ENCODE measurements around the gene EME1.
"Not testable (repeated sequence)": the region's sequence is repeated elsewhere in the genome, so short reads cannot be mapped to it uniquely, and the experiment has no call there.

Gene EME1, protein sequence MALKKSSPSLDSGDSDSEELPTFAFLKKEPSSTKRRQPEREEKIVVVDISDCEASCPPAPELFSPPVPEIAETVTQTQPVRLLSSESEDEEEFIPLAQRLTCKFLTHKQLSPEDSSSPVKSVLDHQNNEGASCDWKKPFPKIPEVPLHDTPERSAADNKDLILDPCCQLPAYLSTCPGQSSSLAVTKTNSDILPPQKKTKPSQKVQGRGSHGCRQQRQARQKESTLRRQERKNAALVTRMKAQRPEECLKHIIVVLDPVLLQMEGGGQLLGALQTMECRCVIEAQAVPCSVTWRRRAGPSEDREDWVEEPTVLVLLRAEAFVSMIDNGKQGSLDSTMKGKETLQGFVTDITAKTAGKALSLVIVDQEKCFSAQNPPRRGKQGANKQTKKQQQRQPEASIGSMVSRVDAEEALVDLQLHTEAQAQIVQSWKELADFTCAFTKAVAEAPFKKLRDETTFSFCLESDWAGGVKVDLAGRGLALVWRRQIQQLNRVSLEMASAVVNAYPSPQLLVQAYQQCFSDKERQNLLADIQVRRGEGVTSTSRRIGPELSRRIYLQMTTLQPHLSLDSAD

DNA sequence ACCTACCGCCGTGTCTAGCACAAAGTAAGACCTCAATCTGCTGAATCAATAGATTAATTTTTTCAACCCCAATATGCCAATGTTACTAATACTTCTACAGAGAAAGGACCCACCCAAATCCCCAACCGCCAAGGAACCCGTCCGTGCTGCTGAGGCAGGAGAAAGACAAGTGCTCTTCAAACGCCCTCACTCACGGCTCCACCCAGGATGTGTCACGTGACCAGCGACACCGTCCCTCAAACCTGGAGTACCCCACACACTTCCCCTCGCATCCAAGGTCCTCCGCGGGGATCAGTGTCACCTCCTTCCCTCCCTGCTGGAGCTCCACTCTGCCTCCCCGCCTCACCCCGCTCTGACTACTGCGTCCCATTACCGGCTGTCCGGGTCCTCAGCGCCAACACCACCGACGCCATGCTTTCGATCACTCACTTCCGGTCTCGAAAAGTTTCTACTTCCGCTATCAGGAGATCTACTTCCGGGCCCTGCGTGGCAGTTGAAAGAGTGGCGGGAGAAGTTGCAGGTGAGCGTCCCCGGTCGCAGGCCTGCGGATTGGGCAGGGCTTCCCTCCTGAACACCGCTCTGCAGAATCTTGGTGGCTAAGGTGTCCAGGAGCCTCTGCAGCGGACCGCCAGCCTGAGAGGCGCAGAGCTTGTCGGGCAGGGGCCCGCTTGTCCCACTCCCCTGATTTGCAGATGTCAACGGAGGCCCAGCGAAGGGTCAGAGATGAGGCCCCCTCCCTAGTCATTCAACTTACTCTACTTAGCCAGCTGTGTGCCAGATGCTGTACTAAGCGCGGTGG is at the start of gene EME1, which contains the start of gene MRPL27:
Gene EME1, plus strand, starts transcription at position 472 of the 799 bp plus-strand sequence. CDS start 1,980 bp downstream, outside the sequence.
Gene MRPL27, minus strand, starts transcription at position 427 of the 799 bp plus-strand sequence. Its CDS starts 14 bp downstream, at position 413.
- DNase-seq (ENCODE audit: low spot score), result peak; percentile 94

DNA sequence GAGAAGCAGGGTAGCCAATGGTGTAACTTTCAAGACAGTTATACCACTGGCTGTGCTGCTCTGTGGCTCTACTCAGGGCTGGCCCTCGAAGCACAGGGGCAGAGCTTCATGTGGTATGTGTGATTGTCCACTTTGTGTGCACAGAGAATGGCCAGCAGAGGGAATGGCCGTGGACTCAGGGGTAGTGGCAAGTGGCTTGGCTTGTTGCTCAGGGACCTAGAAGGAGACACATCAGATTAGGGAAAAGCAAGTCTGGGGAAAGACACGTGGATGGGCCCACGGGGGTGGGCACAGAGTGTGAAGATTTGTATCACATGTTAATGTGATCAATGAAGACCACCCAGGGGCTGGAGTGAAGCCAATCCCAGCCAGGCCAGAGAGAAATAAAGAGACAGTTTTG is 47.1 kb upstream of the EME1 start:
- DNase-seq (ENCODE audit: low spot score), result no peak

DNA sequence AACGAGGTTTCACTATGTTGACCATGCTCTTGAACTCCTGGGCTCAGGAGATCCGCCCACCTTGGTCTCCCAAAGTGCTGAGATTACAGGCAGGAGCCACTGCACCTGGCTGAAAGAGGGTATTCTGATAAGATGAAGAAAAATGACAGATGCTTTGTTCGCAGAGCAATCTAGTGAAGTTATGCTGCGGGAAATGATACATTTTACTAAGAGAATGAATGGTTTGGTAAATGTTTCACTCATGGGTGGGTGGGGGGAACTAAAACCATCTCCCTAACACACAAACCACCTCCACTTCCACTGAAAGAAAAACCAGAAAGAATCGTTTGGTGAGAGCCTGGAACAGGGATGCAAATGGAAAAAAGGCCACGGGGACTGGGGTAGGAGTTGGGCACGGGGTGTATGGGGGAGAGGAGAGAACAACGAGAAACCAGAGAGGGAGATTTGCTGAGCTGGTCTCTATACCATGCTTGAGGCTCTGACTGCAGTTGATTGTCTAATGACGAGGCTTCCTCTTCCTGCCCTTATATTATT is 46.1 kb upstream of the EME1 start:
- DNase-seq (ENCODE audit: low spot score), result no peak

DNA sequence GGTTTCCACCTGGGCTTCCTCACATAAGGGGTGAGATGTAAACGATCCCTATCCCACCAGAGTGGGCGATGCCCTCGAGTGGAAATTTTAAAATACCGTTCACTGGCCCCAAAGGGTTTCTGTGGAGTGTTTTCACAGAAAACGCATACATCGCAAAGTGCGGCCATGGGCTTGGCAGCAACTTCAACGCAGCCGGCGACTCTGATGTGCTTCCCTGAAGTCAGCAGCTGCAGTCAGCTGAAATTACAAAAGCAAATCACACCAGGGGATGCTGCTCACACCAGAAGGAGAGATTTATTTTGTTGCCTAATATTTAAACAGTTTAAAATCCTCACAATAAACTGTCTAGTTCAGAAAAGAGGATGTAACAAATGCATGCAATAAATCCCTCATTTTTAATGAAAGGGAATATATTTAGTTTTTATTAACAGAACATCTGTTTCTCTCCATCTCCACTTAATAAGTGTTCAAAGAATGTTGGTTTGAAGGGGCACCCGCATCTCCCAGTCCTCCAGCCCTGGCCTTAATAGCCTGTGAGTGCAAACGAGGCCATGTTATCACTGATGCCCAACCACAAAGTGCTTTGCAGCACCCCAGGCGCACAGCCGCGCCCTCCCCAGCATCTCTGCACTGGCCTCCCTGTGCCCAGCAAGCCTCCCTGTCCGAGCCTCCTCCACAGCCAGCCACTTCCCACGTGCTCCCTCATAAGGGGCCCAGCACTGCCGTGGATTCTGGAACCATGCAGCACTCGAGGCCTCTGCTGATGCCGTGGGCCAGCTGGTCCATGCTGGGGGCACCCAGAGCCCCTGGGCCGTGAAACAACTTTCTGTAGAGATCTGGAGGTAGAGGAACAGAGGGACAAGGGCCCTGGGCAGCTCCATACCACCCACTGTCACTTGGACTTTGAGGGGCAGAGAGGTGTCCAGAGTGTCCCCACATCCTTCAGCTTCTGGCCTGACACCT is 44.4 kb upstream of the EME1 start:
- DNase-seq (ENCODE audit: low spot score), result no peak

DNA sequence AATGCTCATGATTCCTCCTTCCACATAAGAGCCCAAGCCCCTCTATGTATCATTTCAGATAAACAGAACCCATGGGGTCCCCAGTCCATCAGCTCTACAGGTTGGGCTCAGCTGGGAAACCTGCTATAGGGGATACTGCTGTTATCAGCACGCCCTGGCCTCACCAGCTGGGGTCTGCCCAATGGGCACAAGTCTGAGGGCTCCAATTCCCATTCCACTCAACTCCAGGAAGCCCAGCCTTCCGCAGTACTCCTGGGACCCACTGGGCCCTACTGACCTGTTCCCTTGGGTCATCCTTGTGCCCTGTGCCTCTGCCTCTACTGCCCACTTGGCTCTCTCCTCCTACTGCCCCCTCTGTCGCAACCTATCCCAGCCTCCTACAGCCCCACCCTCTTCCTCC is 43.3 kb upstream of the EME1 start:
- DNase-seq (ENCODE audit: low spot score), result no peak

DNA sequence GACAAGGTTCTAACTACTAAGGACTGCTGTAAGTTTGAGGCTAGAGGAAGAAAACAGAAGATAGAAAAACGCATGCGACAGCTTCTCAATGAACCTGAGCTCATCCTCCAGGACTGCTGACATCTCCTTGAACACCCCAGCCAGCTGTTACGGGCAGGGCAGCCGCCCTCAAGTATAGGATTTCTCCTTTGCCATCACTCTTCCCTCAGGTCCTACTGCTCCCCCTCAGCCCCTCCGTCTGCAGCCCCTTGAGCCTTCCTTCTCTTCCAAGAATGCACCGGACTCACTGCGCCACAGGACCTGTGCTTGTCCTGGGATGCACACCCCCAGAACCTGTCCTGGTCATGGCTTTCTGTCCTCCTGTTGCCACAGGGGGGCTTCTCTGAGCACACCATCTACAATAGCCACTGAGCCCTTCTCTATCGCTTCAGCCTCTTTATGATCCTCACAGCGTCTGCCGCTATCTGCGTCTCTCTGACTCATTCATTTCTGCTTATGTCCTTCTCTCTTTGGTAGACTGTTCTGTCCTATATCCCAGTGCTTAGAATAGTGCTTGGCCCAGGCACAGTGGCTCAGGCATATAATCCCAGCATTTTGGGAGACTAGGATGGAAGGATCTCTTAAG is 42.8 kb upstream of the EME1 start:
- no peak for DNase-seq (ENCODE audit: low spot score)

DNA sequence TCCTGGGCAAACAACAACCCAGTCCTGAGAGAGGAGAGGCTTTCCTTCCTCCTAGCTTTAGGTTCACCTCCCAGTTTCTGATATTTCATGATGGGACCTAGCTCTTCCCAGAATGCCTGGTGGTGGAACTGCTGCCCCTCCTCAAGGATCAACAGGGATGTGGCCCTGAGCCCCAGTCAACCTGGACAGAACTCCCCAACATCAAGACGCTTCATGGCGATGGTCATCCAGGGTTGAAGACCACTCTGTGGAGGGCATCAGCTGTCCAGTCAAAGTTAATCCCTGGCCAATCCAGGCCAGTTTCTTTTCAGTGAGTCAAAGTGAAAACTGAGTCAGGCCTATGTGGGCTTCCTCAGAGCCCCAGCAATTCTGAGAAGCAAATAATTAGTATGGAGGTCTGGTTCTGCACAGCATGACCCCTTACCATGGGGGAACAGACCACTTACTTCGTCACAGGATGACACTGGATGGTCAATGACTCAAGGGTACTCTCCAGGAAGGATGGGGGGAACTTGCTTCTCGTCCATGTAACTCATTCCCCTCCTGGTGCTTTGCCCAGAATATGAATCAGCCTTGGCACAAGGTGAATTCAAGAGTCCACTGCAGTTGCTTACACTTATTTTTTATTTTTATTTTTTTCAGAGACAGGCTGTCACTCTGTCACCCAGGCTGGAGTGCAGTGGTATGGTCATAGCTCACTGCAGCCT is 41.8 kb upstream of the EME1 start:
- peak; percentile 75 for DNase-seq (ENCODE audit: low spot score)

DNA sequence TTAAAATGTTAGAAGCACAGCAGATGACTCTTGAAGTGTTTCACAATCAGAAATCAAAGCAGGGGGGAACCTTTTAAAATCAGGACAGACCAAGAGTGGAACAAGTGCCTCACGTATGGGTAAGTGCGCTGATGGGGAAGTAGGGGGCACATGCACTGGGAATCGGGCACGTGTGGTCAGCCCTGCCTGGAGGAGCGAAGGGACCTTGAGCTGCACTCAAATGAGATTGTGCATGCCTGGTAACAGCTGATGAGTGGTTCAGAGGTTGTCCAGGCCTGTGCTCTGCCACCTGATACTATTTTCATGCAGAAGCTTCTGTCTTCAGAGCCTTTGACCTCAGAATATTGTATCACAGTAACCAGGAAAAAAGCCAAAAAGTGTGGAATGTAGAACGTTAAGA is 40.8 kb upstream of the EME1 start:
- DNase-seq (ENCODE audit: low spot score), result no peak

DNA sequence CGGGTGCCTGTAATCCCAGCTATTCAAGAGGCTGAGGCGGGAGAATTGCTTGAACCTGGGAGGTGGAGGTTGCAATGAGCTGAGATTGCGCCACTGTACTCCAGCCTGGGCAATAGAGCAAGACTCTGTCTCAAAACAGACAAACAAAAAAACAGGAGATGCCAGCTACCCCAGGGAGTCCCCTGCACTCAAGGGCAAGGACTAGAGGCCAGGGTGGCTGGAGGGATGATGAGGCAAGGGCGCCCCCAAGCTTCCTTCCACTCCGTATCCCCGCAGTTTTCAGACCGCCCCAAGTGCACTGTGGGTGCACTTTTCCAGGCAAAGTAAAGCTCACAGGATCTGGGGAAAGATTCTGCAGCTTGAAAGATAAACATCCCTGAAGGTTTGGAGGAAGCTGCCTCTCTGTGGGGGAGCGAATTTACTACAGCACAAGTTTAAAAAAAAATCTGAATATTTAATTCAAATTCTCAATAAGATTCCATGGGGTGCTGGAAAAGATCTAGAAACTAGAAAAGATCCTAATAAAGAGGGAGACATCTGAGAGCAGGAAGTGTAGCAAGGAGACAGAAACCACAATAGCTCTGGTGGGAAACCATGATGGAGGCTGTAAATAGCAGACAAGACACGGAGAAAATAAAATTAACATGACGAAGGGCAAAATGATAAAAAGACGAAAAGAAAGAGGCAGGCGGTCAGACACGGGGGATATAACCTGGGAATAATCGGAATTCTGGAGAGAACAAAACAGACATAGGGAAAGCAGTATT is 39.6 kb upstream of the EME1 start:
- not testable (repeated sequence) for DNase-seq (ENCODE audit: low spot score)

DNA sequence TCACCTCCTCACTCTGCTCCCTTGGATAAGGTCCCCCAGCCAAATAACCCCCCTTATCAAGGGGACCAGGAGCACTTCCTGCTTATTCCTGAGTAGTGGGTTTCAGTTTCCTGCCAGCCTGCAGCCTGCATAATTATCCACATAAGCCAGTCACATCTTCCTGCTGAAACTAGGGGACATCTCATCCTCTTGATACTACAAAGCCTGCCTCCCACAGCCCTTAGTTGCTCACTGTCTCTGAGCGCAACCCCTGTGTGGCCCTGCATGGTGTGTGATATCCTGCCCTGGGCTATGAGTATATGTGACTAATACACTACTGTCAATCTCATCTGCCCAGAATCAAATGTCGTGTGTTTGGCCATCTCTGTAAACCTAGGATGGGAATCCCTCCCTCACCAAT is 35.1 kb upstream of the EME1 start:
- DNase-seq (ENCODE audit: low spot score), result no peak

DNA sequence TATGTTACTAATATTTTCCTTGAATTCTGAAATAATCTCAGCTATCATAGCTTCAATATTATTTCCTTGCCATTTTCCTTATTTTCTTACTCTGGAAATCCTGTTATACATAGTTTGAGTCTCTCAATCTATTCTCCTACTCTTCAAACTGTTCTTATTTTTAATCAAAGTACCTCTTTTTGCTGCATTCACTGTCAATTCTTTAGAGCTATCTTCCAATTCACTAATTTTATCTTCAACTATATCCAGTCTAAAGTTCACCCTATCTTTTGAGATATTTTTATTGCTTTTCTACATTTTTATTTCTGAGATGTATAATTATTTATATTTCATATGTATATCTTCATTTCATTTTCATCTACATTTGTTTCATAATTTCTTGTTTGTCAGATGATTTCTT is 34.4 kb upstream of the EME1 start:
- DNase-seq (ENCODE audit: low spot score), result no peak

DNA sequence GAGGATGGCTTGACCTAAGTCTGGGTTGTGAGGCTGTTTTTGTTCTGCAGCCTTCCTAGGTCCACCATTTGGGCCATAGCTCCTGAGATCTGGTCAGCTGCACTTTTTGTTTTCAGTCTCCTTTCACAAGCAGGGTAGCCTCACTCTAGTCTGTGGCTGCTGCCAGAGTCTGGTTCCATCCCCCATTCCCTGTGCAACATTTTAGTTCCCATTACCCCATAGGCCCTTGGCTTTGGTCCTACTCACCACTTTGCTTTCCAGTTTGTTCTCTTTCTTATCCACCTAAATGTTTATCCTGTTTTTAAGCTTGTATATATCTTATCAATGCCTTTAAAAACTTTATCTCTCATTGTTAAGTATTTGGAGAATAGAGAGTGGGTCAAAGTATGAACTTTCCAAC is 33.6 kb upstream of the EME1 start:
- no peak for DNase-seq (ENCODE audit: low spot score)

DNA sequence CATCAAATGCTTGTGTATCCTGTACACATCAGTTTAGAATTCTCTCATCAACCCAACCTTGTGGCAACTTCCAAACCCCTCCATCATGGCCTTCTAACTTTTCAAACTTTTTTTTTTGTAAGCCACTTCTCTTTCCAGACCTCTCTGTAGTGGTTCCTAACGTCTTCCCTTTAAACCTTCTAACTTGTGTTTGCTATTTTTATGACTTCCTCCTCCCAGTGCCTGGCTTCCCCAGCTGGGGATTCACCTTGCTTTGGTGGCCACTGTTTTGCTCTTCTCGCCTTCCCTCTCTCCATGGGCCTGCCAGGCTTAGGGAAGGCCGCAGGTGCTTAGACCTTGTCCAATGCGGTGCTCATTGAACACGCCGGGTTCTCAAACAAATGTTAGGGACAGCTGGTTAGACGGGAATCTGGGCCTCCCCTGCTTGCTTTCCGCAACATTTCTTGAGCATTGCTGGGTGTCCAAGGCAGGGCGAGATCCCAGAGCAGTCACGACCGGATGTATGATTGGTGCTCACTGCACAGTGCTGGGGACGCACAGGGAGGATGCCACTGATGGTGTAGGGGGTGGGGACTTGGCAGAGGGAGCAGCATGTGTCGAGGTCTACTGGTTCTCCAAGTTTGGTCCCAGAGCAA is 28.2 kb upstream of the EME1 start:
- DNase-seq (ENCODE audit: low spot score), result peak; percentile 20

DNA sequence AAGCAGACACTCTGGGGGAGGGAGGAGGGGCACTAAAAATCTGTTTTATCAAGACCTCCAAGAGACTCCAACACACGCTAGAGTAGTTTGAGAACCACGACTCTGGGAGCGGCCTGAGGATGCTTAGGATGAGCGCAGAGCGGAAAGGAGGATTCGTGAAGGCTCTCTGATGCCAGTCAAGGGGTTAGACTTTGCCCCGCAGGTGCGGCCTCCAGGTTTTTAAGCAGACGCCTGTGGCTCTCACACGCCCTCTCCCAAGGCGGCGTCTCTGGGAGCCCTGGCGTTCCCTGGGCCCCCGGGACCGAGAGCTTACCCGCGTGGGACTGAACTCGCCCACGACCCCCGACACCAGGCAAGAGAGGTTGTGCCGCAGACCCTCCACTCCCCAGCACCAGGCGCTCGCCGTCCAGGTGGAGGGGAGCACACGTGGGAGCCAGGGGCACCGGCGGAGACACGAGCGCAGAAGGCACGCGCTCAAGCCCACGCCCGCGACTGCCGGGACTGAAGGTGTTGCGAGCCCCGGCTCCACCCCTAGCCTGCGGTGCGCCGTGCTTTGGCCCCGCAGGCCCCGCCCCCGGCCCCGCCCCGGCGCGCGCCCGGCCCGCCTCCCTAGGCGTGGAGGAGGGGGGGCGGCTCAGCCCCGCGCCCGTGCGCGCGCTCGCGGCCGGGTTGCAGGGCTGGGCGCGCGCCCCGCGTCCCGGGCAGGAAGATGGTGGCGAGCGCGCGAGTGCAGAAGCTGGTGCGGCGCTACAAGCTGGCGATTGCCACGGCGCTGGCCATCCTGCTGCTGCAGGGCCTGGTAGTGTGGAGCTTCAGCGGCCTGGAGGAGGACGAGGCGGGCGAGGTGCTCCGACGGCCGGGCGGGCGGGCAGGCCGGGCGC is 27.4 kb upstream of the EME1 start, which contains the start of gene XYLT2:
Gene XYLT2, plus strand, starts transcription at position 695 of the 881 bp plus-strand sequence. Its CDS starts 15 bp downstream, at position 710.
- DNase-seq (ENCODE audit: low spot score), result peak; percentile 99

DNA sequence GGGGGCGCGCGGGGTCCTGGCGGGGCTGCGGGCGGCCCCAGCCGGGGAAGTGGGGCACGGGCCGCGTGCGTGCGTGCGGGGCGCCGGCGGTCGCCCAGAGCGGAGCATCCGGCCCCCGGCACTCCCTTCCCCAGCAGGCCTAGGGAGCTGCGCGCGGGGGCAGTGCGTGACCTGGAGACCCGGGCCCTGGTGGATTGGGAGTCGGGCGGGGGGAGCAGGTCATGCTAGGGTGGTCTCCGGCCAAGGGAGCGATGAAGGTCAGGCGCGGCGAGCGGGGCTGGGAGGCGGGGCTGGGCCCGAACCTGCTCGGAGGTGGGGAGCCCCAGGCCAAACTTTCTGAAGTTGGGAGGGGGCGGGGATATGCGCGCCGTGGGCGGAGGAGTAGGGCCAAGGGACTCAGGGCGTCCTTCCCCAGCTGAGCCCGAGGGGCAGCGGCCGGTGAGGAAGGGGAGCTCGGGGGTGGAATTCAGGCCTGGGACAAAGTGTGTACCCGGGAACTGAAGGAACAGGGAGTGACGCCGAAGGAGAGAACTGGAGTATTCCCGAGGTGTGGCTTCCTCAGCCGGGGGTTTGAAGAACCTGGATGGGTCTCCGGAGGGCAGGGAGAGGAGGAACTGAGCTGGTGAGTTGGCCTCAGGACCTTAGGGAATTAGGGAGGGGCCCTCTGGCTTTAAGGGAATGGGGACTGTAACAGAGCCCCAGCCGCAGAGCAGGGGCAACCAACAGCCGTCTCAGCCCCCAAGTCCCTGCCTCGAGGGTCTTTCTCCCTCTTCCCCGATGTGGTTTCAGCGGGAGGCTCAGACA is 26.5 kb upstream of the EME1 start:
- peak; percentile 54 for DNase-seq (ENCODE audit: low spot score)

DNA sequence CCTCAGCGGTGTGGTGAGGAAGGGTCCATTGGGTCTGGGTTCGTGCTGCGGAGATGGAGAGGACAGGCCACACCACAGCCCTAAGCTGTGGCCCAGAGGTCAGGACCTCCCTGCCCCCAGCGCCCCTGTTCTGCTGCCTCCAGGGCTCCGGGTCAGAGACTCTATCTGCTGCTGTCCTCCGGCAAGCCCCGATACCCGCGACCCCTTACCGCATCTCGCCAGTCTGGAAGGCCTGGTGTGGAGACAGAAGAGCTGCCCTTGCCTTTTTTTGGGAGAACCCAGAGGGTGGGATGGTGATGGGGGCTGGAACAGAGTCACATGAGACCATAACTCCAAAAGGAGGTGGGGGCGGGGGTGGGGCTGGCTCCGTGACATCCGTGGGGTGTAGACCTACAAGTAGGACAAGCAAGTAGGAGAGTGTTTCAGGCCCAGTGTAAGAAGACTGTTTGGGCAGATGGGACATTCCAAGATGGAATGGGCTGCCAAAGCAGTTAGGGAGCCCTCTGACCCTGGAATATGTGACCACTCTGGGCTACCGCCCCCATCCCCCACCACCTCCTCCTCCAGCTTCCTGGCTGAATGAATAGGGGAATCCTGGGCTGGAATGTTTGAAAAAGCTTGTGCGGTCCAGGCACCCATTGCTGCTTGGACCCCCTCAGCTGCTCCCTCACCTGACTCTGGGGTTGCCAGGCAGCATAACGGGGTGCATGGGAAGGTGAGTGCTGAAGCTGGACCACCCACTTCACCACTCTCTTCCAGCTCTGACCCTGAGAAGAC is 25.7 kb upstream of the EME1 start:
- DNase-seq (ENCODE audit: low spot score), result no peak

All from AG20443 (cell line).